Cerebellar cortex (tissue), 1 donor: ENCODE measurements around the gene DBH.
A peak's percentile ranks its signal among the peaks of the same experiment; 100 is the strongest.

Experiments used
- DNase-seq: peaks from one replicate; pipeline ENCODE4 v3.0.0-alpha.2; 2015; ENCODE audit warnings: low spot score

Gene DBH

GRCh38 chr9:133684121-133684935 lies 48.2 kb downstream of the DBH start:
- DNase-seq: peak; percentile 22

DNA sequence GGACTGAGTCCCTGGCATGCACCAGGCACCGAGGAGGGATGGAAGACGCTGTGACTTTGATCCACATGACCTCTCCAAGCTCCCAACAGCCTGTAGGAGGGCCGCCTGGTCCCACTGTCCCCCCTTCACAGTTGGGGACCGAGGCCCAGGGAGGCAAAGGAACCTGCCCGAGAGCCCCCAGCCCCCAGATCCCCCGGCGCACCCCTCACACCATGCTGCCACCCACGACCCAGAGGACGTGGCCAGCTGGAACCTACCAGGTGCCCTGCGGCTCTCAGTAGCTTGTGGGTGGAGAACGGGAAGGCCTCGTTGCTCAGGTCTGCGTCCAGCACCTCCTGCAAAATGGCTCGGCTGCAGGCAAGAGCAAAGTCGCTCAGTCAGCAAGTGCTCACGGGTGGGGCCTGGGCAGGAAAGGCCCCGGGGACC lies 48.8 kb downstream of the DBH start:
- DNase-seq: no peak

DNA sequence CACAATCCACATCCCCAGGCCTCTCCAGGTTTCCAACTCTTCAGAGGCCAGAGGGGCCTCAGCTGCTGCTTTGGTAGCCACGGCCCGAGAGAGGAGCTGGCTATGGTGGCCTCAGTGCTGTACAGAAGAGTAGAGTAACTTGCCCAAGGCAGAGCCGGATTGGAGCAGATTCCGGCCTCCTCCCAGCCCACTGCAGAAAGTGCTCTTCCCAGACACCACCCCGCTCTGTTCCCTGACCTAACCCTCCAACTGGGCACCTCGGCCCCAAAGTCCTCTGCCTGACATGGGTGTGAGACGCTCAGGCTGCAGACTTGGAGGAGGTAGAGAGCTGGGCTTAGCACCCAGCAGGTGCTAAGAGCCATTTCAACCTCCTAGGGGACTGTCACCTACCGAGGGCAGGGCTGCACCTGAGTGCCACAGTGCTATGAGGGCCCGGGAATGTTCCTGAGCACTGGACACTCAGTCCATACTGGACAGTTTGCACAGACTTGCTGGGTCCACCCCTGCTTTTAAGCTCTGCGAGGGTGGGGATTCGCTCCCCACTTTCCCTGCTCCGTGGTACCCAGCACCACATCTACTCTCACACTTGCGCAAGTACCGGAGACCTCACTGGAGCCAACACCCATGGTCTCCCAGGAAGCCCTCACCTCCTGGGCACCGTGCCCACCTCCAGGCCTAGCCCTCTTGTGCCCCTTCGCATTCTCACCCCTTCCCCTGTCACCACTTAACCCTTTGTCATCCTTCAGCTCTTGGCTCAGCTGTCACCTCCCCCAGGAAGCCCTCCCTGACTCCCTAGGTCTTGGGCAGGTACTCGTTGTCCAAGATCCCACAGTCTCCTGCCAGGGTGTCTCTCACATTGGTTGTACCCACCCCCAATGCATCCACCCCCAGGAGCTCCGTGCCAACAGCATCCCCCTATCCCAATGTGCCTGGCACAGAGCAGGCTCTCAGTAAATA lies 49.8 kb downstream of the DBH start:
- no peak for DNase-seq

GRCh38 chr9:133686642-133687575 lies 50.7 kb downstream of the DBH start:
- peak; percentile 28 for DNase-seq

DNA sequence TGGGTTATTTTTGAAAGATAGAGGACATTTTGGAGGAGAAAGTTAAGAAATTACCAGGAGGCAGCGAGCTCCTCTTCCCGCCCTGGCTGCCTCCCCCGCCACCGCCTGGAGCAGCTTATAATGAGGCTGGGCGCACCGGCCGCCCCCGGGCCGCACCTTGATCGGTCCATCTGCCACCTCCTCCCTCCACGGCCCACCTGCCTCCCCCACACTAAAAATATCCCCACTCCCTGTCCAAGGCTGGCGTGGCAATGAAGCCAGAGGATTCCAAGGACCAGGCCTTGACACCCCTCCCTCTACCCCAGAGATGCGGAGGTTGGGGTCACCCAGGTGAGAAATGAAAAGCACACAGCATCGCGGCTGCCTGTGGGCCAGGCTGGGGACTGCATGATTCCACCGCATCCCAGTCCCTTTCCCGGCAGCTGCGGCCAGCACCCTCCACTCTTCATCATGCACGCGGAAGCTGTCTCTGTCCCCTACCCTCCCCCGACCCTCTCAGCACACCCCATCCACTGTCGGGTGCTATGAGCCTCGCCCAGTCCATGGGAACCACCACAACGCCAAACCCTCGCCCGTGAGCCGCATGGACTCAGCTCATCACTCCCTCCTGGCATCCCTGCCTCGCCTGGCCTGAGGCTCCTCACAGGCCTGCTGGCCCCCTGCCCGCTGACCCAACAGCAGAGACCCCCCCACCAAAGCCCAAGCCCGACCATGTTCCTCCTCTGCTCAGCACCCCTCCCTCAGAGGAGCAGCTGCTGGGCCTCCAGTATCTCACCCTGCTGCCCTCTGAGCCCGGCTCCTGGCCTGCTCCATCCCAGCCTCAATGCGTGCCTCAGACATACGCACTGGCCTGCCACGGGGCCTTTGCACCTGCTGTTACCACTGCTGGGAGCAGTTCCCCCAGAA lies 51.9 kb downstream of the DBH start:
- DNase-seq: no peak

DNA sequence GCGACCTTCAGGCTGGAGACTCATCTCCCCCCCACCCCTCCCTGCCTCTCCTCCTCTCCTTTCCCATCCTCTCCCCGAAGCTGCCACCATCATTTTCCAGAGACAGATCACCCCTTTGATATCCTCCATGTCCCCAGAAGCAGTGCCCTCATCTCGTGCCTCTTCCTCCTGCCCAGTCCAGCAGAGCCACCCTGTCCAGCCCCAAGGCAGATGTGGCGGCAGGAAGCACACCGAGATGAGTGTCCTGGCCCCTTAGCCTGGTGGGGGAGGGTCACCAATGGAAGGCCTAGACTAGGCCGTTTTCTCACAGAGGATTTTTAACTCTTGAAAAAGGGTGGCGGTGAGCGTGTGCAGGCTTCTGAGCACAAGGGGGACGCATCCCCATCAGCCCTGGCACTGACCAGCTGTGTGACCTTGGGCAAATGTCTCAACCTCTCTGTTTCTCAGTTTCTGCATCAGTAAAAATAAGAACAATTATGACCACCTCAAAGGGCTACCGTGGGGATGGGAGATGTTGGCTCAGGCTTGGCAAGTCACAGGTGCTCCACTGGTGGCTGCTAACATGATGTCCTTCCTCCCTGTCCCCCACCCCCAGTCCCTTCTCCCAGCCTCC lies 53.1 kb downstream of the DBH start:
- DNase-seq: no peak

DNA sequence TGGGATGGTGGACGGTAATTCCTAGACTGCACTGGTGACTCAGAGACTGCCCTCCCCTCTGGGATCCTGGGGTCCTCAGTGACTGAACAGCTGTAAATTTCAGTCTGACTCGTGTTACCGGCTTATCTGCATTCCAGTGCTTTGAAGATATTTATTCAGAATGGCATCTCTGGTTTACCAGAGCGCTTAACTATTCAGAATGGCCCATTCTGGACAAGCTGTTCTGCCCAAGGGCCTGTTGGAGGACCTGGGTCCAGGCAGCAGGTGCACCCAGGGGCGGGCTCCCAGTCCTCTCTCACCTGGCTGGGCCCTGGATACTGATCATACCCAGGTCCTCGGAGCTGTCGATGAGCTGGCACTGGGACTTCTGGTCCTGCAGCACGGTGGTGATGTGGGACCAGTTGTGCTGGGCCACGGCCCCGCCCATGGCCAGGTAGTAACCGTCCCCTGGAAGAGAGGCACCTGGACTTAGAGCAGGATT lies 54.0 kb downstream of the DBH start:
- DNase-seq: no peak

DNA sequence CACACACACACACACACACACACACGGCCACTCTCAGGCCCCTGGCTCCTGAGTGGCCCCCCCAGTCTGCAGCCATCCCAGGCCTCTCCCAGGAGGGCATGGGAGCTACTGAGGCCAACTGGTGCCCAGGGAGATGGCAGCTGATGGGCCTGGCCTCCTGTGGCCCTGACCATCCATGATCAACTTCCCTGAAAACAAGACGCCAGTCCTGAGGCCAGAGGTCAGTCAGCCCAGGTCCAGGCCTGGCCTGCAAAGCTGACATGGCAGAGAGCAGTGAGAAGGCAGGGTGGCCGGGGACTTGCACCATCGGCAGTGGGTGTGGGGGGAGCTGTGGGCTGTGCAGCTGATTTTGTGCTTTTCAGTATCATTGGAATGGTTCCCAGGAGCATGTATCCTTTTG lies 55.0 kb downstream of the DBH start:
- no peak for DNase-seq

GRCh38 chr9:133691626-133692363 lies 55.6 kb downstream of the DBH start:
- DNase-seq: no peak

GRCh38 chr9:133692364-133692985 lies 56.3 kb downstream of the DBH start:
- no peak for DNase-seq

DNA sequence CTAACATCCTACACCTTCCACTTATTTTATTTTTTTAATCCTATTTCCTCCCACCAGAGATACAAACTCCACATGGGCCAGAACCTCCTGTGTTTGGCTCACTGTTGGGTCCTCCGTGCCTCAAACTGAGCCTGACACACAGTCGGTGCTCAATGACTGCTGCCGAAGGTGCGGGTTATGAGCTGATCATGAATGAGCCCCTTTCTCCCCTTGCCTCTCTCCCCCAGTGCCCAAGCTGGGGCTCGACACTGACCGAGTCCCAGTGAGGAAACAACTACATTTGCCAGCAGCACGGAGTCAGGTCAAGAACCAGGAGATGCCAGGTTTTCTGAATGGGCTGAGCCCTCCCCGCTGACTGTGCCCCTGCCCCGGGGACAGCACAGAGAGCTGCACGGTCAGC lies 57.0 kb downstream of the DBH start:
- DNase-seq: no peak

- no peak for DNase-seq
Observed at GRCh38 chr9:133693703-133694529, 57.8 kb downstream of the DBH start.

GRCh38 chr9:133694686-133695085 lies 58.5 kb downstream of the DBH start:
- DNase-seq: no peak

- DNase-seq: no peak
Observed at GRCh38 chr9:133696071-133696472, 59.9 kb downstream of the DBH start.

DNA sequence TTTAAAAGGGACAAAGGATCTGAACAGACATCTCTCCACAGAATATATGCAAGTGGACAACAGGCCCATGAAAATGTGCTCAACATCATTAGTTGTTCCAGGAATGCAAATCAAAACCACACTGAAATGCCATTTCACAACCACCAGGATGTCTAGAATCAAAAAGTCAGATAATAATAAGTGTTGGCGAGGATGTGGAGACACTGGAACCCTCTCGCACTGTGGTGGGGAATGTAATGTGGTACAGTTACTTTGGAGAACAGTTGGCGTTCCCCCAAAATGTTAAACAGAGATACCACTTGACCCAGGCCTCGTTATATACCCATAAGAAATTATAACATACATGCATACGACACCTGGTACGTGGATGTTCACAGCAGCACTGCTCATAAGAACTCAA lies 63.4 kb downstream of the DBH start:
- DNase-seq: no peak

- DNase-seq: no peak
Observed at GRCh38 chr9:133700819-133701320, 64.7 kb downstream of the DBH start.

DNA sequence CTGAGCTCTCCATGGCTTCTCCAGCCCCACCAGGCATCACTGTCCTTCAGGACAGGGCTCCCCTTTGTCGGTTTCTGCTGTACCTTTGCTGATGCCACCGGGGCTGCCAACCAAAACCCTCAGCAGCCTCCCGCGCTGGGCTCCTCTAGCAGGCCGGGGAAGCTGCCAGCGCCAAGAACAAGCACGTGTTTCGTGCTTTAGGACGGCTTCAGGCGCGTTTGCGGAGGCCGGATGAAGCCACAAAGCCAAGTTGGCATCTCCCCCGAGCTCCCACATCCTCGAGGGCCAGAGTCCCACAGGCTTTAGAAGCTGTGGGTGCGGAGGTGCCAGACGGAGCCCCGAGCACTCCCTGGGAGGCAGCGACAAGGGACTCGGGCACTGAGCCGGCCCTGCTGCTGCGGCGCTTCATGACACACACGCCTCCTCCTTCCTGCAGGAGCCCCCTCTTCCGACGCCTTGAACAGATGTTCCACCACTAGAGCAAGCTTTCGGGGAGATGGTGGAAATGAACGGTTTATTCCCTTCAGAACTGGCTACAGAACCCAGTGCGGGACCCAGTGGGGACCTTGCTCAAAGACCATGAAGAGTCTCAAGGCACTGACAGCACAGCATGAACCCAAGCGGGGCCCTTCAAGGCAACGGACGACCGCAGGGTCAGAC lies 65.3 kb downstream of the DBH start:
- DNase-seq: peak; percentile 17
